OCI-LY1 (cell line): ENCODE measurements around the gene SLC11A1.

Experiments
- H2AFZ ChIP-seq: fragments of 200-600 bp; sonication (generic), shearing (Covaris generic); 2 replicates; pipeline ENCODE4 v1.6.0; 2014; ENCODE audit warnings: antibody characterized with exemption, mild to moderate bottlenecking, low read length
- H3F3A ChIP-seq: fragments of 200-600 bp; sonication (generic), shearing (Covaris generic); 2 replicates; pipeline ENCODE4 v1.6.0; 2014; ENCODE audit warnings: mild to moderate bottlenecking, antibody characterized with exemption, low read length, moderate library complexity; ENCODE audit not compliant: insufficient read depth
- H3K27ac ChIP-seq: fragments of 200-600 bp; sonication (generic); 2 replicates; pipeline ENCODE4 v1.5.1; 2014; ENCODE audit warnings: low read length, mixed run types, mild to moderate bottlenecking, low read depth; ENCODE audit not compliant: poor library complexity, severe bottlenecking
- H3K27me3 ChIP-seq: fragments of 200-600 bp; sonication (generic); 2 replicates; pipeline ENCODE4 v1.6.0; 2014; ENCODE audit warnings: antibody characterized with exemption, mild to moderate bottlenecking, low read length, moderate library complexity; ENCODE audit not compliant: insufficient read depth
- H3K36me3 ChIP-seq: fragments of 200-600 bp; sonication (generic); 2 replicates; pipeline ENCODE4 v1.6.1; 2014; ENCODE audit warnings: mild to moderate bottlenecking, antibody characterized with exemption, low read length, moderate library complexity, mixed read lengths; ENCODE audit not compliant: insufficient read depth
- H3K4me1 ChIP-seq: fragments of 200-600 bp; sonication (generic); 2 replicates; pipeline ENCODE4 v1.5.1; 2014; ENCODE audit warnings: mild to moderate bottlenecking, low read length, moderate library complexity; ENCODE audit not compliant: insufficient read depth, severe bottlenecking
- H3K4me2 ChIP-seq: fragments of 200-600 bp; sonication (generic), shearing (Covaris generic); 2 replicates; pipeline ENCODE4 v1.6.1; 2014; ENCODE audit warnings: low read length
- H3K4me3 ChIP-seq: fragments of 200-600 bp; sonication (generic); 2 replicates; pipeline ENCODE4 v1.5.1; 2014; ENCODE audit warnings: low read length, low read depth, mild to moderate bottlenecking, mixed read lengths; ENCODE audit not compliant: poor library complexity, severe bottlenecking
- H3K79me2 ChIP-seq: fragments of 200-600 bp; shearing (Covaris generic); 2 replicates; pipeline ENCODE4 v1.6.1; 2016; ENCODE audit warnings: mixed run types, low read length, mixed read lengths; ENCODE audit not compliant: insufficient read depth
- H3K9ac ChIP-seq: fragments of 200-600 bp; sonication (generic), shearing (Covaris generic); 2 replicates; pipeline ENCODE4 v1.6.1; 2014; ENCODE audit warnings: mild to moderate bottlenecking, low read length, mixed read lengths
- H3K9me2 ChIP-seq: fragments of 200-600 bp; sonication (generic), shearing (Covaris generic); 2 replicates; pipeline ENCODE4 v1.6.1; 2014; ENCODE audit warnings: low read depth, mild to moderate bottlenecking, low read length, mixed read lengths
- H3K9me3 ChIP-seq: fragments of 200-600 bp; shearing (Covaris generic); 2 replicates; pipeline ENCODE4 v1.6.1; 2014; ENCODE audit warnings: low read length, mixed read lengths
- H4K20me1 ChIP-seq: fragments of 200-600 bp; sonication (generic), shearing (Covaris generic); 2 replicates; pipeline ENCODE4 v1.6.0; 2016; ENCODE audit warnings: mild to moderate bottlenecking, low read length; ENCODE audit not compliant: insufficient read depth
- CTCF ChIP-seq: fragments of 200-600 bp; sonication (generic), shearing (Covaris generic); IDR thresholded peaks from 2 replicates; pipeline ENCODE4 v1.5.1; 2017; ENCODE audit warnings: mild to moderate bottlenecking, antibody characterized with exemption, low read length, moderate library complexity, mixed read lengths
- EZH2 ChIP-seq: fragments of 200-600 bp; sonication (generic), shearing (Covaris generic); IDR thresholded peaks from 2 replicates; pipeline ENCODE4 v1.8.0; 2017; ENCODE audit warnings: borderline replicate concordance, mixed run types, mild to moderate bottlenecking, antibody characterized with exemption, low read length, moderate library complexity, mixed read lengths

Gene SLC11A1

GRCh38 chr2:218400930-218401881 is 19.1 kb downstream of the SLC11A1 start:
- Histone ChIP-seq H3K27me3 (no peaks in the 10 kb centered on the region), H3K4me3 (peak overlapping the region; percentile 71), H3K9ac (peak overlapping the region; percentile 79), H3K27ac (peak overlapping the region; percentile 31), H3K4me2 (peak overlapping the region; percentile 80), H3K9me3 (no peaks in the 10 kb centered on the region), H4K20me1 (no peaks in the 10 kb centered on the region), H3K79me2 (no peaks in the 10 kb centered on the region), H3K36me3 (peaks cover 30% of the 10 kb centered on the region), H3K9me2 (no peaks in the 10 kb centered on the region), H3F3A (no peaks in the 10 kb centered on the region; the same call in 1 of the 2 replicates), H3K4me1 (peaks cover 65% of the 10 kb centered on the region), H2AFZ (no peak overlapping the region)
- TF ChIP-seq EZH2 (no peak), CTCF (no peak)

- peak overlapping the region; percentile 31 for H3K27ac ChIP-seq
- H3K9me2 ChIP-seq = no peaks in the 10 kb centered on the region
- H3K36me3 ChIP-seq = peaks cover 30% of the 10 kb centered on the region
- no peaks in the 10 kb centered on the region for H4K20me1 ChIP-seq
- no peak overlapping the region for H2AFZ ChIP-seq
- H3K4me3 ChIP-seq = no peak overlapping the region
- H3F3A ChIP-seq = no peaks in the 10 kb centered on the region
- no peaks in the 10 kb centered on the region for H3K27me3 ChIP-seq
- H3K9ac ChIP-seq = no peak overlapping the region
- TF ChIP-seq CTCF (no peak), EZH2 (no peak)
- H3K9me3 ChIP-seq = no peaks in the 10 kb centered on the region
- no peaks in the 10 kb centered on the region for H3K79me2 ChIP-seq
- peak overlapping the region; percentile 80 for H3K4me2 ChIP-seq
- peaks cover 65% of the 10 kb centered on the region for H3K4me1 ChIP-seq
Measured at GRCh38 chr2:218401890-218402289, 19.8 kb downstream of the SLC11A1 start.

GRCh38 chr2:218402491-218402901 is 20.4 kb downstream of the SLC11A1 start:
- H3F3A ChIP-seq = no peaks in the 10 kb centered on the region
- H3K9me3 ChIP-seq = no peaks in the 10 kb centered on the region
- H3K4me2 ChIP-seq = no peak overlapping the region
- no peaks in the 10 kb centered on the region for H3K9me2 ChIP-seq
- H3K9ac ChIP-seq = no peak overlapping the region
- H4K20me1 ChIP-seq = no peaks in the 10 kb centered on the region
- H3K36me3 ChIP-seq = peaks cover 30% of the 10 kb centered on the region
- no peak overlapping the region for H3K4me3 ChIP-seq
- TF ChIP-seq EZH2 (no peak), CTCF (no peak)
- no peaks in the 10 kb centered on the region for H3K79me2 ChIP-seq
- H3K4me1 ChIP-seq = peaks cover 65% of the 10 kb centered on the region
- no peak overlapping the region for H2AFZ ChIP-seq
- no peak overlapping the region for H3K27ac ChIP-seq
- no peaks in the 10 kb centered on the region for H3K27me3 ChIP-seq
